GM19395 (cell line): Measurements from ENCODE around the gene KNL1.
"Not testable (repeated sequence)": the region's sequence is repeated elsewhere in the genome, so short reads cannot be mapped to it uniquely, and the experiment has no call there.

Experiments used
- ATAC-seq: cut with Tn5 transposase; IDR thresholded peaks from one replicate; pipeline ENCODE4 v1.9.1; 2021; ENCODE audit warnings: mild to moderate bottlenecking, moderate library complexity; ENCODE audit not compliant: unreplicated experiment

The KNL1 gene

DNA sequence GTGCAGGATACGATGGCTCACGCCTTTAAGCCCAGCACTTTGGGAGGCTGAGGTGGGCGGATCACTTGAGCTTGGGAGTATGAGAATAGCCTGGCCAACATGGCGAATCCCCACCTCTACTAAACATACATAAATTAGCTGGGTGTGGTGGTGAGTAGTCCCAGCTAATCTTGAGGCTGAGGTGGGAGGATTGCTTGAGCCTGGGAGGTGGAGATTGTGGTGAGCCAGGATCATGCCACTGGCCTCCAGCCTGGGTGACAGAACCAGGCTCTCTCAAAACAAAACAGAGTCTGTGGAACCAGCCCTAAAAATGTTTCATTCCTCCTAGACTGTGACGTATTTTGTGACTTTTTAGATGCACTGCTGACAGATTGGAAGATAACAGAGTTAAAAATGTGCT lies 66.6 kb downstream of the KNL1 start:
- no peak for ATAC-seq

DNA sequence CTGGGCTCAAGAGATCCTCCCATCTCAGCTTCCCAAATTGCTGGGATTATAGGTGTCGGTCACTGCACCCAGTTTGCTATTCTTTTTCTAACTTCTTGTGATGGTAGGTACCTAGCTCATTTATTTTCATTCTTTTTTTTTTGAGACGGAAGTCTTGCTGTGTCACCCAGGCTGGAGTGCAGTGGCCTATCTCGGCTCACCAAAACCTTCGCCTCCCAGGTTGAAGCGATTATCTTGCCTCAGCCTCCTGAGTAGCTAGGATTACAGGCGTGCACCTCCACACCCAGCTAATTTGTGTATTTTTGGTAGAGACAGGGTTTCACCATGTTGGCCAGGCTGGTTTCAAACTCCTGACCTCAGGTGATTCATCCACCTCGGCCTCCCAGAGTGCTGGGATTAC lies 70.9 kb downstream of the KNL1 start:
- no peak for ATAC-seq

DNA sequence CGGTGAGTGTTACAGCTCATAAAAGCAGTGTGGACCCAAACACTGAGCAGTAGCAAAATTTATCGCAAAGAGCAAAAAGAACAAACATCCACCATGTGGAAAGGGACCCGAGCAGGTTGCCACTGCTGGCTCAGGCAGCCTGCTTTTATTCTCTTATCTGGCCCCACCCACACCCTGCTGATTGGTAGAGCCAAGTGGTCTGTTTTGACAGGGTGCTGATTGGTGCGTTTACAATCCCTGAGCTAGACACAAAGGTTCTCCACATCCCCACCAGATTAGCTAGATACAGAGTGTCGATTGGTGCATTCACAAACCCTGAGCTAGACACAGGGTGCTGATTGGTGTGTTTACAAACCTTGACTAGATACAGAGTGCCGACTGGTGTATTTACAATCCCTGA lies 82.2 kb downstream of the KNL1 start:
- ATAC-seq: not testable (repeated sequence)

DNA sequence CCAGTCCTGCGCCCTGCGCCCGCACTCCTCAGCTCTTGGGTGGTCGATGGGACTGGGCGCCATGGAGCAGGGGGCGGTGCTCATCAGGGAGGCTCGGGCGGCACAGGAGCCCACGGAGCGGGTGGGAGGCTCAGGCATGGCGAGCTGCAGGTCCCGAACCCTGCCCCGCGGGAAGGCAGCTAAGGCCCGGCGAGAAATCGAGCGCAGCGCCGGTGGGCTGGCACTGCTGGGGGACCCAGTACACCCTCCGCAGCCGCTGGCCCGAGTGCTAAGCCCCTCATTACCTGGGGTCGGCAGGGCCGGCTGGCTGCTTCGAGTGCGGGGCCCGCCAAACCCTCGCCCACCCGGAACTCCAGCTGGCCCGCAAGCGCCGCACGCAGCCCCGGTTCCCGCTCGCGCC lies 82.9 kb downstream of the KNL1 start:
- not testable (repeated sequence) for ATAC-seq

DNA sequence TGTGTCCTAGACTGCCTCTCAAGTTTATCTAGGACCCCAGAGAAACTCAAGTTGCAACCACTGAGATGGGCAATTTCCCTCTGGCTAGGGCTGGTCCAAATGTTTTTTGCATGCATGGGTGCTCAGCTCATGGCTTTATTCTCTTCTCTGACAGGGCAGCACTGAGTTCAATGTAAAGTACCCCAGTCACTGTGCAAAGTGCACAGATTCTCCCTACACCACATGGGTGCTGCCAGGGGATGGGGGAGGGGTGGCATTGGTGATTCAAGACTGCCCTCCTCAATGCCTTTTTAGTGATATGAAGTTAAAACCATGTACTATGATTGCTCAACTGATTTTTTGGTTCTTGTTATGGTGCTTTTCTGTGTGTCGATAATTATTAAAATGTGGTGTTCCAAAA lies 86.1 kb downstream of the KNL1 start:
- ATAC-seq: no peak

DNA sequence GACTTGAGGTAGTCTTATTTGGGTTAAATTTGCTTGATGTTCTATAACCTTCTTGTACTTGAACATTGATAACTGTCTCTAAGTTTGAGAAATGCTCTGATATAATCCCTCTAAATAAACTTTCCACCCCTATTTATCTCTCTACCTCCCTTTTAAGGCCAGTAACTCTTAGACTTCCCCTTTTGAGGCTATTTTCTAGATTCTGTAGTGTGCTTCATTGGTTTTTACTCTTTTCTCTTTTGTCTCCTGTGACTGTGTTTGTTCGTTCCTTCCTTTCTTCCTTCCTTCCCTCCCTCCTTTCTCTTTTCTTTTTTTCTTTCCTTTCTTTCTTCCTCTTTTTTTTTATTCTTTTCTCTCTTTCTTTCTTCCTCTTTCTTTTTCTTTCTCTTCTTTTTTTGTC lies 86.9 kb downstream of the KNL1 start:
- ATAC-seq: not testable (repeated sequence)

DNA sequence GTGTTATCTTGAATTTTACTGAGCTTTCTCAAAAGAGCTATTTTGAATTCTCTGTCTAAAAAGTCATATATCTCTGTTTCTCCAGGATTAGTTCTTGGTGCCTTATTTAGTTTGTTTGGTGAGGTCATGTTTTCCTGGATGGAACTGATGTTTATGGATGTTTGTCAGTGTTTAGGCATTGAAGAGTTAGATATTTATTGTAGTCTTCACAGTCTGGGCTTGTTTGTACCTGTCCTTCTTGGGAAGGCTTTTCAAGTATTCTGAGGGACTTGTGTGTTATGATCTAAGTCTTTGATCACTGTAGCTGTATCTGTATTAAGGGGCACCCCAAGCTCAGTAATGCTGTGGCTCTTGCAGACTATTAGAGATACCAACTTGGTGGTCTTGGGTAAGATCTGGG lies 90.3 kb downstream of the KNL1 start:
- no peak for ATAC-seq

DNA sequence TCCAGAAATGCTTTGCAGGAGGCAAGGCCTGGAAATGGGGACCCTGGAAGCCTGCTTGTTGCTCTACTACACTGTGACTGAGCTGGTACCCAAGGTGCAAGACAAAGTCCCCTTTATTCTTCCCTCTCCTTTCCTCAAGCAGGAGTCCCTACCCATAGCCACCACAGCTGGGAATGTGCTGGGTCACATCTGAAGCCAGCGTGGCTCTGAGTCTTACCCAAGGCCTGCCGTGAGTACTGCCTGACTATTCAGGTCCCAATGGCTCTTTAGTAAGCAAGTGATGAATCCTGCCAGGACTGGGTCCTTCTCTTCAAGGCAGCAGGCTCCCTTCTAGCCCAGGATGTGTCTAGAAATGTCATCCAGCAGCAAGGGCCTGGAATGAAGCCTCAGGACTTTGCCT lies 91.3 kb downstream of the KNL1 start:
- no peak for ATAC-seq

DNA sequence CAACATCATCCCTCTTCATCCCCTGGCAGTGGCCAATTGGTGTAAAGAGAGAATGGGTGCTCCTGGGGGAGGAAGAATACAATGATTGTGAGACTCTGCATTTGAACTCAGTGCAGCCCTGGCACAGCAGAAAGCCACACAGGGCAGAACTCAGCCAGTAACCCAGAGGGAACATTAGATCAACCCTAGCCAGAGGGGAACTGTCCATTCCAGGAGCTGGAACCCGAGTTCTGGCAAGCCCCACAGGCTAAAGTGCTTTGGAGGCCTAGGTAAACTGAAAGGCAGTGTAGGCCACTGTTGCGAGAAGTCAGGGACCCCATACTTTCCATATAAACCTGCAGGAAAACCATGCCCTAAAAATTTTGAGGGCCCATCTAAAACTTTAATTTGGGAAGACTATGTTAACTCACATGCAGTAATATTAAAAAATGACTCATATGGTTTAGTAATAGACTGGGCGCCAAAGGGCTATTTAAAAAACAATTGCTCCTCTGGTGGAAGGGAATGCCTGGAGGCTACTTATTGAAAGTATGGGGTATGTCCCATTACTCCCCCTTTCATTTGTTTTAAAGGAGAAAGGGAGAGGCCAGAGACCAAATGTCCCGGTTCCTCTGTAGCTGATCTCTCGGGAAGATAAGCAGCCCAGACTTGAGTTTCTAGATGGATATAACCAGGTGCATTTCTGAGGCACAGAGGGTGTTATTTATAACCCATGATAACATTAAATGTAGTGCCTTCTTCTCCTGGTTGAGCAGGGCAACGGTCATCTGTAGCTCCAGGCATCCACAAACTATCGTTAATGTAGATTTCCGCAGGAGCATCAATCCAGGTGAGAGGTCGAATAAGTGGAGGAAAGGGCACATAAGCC lies 95.1 kb downstream of the KNL1 start:
- ATAC-seq: no peak

DNA sequence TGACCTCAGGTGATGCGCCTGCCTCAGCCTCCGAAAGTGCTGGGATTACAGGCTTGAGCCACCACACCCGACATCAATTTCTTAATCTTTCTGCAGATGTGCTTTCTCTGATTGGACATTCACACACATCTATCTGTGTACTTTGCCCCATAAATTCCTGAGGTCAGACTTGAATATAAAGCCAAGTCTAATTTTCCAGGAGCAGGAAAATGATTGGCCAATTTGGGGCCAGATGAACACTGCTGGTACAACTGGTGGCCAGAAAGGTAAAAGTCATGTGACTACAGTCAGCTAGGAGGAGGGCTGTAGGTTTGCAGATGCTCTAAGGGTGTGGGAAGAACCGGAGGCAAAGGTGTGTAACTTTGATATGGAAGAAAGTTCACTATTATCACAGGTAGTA lies 97.7 kb downstream of the KNL1 start:
- no peak for ATAC-seq

DNA sequence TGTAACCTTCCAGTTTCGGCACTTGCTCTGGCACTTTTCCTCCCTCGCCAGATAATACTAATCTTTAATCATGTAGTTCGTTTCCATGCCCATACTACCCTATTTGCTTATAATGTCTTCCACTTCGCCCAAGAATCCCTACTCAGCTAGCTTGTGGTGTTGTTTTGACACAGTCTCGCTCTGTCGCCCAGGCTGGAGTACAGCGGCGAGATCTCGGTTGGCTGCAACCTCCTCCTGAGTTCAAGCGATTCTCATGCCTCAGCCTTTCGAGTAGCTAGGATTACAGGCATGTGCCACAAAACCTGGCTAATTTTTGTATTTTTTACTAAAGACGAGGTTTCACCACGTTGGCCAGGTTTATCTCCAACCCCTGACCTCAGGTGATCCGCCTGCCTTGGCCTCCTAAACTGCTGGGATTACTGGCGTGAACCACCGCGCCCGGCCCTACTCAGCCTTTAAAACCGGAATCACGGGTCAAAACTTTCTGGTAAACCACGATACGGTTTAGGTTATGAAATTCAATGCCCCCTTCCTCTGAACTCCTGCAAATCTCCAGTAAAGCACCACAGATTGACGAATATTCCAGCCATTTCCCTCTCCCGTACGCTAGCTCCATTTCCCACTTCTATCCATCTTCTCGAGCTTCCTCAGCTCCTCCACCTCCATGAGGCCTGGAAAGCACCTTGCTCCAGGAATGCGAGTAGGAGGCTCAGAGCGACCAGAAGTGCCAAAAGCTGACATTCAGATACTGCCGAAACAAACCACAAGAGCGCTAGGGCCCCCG lies 100.0 kb downstream of the KNL1 start:
- ATAC-seq: peak; percentile 32

DNA sequence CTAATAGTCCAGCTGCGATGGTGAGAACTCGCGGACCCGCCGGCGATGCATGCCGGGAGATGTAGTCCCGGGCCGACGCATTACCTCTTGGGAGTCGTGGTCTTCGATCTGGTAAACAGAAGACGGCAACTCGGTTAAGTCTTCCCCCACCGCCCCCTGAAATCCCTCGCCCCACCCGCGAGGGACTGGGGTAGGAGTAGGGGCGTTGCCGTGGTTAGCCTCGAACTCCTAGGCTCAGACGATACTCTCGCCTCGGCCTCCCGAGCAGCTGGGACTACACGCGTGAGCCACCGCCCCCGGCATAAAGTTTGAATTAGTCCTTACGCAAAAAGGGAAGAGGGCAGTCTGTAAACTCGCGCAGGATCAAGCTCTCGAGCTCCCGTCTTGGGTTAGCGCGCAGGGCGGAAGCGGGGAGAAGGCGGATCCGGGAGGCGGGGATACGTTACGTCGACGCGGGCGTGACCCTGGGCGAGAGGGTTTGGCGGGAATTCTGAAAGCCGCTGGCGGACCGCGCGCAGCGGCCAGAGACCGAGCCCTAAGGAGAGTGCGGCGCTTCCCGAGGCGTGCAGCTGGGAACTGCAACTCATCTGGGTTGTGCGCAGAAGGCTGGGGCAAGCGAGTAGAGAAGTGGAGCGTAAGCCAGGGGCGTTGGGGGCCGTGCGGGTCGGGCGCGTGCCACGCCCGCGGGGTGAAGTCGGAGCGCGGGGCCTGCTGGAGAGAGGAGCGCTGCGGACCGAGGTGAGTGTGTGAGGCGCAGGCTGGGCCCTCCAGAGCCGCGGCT lies 100.8 kb downstream of the KNL1 start, which contains the start of gene RAD51:
Gene RAD51 (plus strand): TSS at position 487 of the 781 bp plus-strand sequence. CDS start 3,585 bp downstream, outside the sequence.
- ATAC-seq: peak; percentile 85

DNA sequence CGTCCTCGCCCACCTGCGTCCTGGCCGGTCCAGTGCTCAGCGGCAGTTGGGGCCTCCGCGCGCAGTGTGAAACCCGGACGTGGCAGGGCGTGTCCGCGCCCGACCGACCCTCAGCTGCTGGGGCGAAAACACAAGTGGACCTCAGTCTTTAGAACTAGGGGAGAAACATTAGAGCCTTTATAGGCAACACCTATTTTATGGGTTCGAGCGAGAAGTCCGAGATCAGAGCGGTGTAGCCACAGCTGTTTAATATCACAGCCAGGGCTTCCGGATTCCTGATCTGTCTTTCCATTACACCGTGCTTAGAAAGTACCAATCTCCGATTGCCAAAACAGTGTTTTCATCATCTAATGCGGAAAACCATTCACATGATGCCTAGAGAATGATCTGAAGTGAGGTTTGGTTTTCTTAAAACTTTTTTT lies 101.4 kb downstream of the KNL1 start:
- peak; percentile 21 for ATAC-seq

DNA sequence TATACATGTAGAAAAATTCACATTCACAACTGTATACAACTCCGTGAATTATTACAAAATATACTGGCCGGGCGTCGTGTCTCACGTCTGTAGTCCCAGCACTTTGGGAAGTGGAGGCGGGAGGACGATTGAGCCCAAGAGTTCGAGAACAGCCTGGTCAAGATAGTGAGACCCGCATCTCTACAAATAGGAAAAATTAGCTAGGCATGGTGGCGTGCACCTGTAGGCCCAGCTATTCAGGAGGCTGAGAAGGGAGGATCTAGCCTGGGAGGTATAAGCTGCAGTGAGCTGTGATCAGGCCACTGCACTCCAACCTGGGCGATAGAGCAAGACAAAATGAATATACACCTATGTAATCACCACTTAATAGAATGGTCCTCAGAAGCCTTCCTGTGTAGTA lies 102.2 kb downstream of the KNL1 start:
- no peak for ATAC-seq

DNA sequence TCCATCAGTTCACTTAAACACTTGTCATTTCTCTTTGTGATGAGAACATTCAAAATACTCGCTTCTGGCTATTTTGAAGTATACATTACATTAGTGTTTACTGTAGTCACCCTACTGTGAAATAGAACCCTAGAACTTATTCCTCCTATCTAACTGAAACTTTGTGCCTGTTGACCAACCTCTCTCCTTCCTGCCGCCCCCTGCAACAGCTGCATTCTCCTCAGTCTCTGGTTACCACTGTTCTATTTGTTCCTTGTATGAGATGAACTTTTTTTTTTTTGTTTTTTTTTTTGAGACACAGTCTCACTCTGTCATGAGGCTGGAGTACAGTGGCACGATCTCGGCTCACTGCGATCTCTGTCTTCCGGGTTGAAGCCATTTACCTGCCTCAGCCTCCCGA lies 103.9 kb downstream of the KNL1 start:
- no peak for ATAC-seq

DNA sequence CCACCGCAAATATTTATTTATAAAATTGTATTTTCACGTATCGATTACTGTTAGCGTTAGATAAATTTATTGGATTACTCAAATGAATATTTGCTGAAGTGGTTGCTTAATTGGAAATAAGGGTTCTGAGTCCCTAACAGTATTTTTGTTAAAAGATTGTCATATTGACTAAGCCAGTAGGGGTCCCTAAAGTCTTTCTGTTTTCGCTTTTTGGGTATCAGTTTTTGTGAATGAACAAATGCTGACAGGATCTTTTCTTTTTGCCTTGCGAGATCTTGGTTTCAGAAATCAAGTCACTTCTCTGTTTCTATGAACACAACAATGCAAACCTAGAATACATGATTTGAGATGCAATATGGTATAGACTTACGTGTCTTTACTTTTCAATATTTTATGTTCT lies 108.0 kb downstream of the KNL1 start:
- no peak for ATAC-seq

DNA sequence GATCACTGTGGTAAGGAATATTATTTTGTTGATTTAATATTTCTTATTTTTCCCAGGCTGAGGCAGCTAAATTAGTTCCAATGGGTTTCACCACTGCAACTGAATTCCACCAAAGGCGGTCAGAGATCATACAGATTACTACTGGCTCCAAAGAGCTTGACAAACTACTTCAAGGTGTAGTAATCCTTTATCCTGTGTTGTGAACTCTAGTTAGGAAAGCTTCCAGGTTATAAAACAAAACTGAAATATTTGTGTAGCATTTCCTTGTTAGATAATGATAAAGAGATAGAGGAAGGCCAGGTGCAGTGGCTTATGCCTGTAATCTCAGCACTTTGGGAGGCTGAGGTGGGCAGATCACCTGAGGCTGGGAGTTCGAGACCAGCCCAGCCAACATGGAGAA lies 112.1 kb downstream of the KNL1 start:
- ATAC-seq: no peak
